NCI-H1930 (cell line): ENCODE measurements around the gene PKD1L1.
"Not testable (repeated sequence)": the region's sequence is repeated elsewhere in the genome, so short reads cannot be mapped to it uniquely, and the experiment has no call there.

Source experiments
- DNase-seq, 2 experiments: peaks; one replicate each; lab custom pipeline; 2025; lab: John Stamatoyannopoulos, UW

The PKD1L1 gene

DNA sequence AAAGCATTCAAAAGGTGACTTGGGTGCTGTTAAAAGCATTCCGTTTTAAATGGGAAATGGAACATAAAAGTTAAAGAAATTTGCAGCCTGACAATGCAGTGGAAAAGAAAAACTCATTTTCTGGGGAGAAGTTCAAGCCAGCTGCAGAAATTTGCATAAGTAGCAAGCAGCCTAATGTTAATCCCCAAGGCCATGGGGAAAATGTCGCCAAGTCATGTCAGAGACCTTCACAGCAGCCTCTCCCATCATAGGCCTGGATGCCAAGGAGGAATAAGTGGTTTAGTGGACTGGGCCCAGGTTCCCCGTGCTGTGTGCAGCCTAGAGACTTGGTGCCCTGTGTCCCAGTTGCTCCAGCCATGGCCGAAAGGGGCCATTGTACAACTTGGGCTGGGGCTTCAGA, 154.2 kb downstream of the PKD1L1 start:
- no peak for DNase-seq

GRCh38 chr7:47793186-47793585, 155.1 kb downstream of the PKD1L1 start:
- DNase-seq = not testable (repeated sequence)

GRCh38 chr7:47792521-47793121, 155.6 kb downstream of the PKD1L1 start:
- no peak for DNase-seq

DNA sequence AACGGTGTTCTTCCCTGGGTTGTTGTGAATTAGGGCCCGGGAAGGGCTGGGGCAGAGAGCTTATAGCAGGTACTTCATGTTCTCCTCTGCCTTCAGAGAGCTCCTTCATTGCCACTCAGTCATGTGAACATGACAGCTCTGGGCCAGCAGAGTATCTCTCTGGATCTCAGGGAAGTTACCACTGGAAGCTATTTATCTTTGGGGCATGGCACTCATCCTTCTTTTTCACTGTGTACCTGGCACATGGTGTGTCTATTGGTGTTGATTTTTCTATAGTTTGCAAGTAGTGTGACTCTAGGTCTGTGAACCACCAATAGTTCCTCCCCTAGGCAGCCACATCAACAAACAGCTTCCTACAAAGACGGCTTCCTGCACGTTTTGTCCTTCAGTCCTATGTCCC, 156.6 kb downstream of the PKD1L1 start:
- DNase-seq = no peak

DNA sequence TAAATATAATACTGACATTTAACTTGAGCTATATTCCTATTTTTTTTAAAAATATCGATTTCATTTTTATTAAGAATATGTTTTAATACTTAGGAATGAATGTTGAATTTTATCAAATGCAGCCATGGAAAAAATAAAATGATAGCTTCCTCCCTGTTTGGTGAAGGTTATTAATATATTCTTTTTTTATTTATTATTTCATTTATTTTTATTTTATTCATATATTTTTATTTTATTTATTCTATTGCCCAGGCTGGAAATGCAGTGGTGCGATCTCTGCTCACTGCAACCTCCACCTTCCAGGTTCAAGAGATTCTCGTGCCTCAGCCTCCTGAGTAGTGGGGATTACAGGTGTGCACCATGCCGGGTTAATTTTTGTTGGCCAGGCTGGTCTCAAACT, 160.2 kb downstream of the PKD1L1 start:
- no peak for DNase-seq

- DNase-seq = no peak
Measured at GRCh38 chr7:47787249-47788069, 160.8 kb downstream of the PKD1L1 start.

- DNase-seq = no peak
Measured at GRCh38 chr7:47786557-47787248, 161.6 kb downstream of the PKD1L1 start.

- DNase-seq = no peak
Measured at GRCh38 chr7:47785923-47786556, 162.2 kb downstream of the PKD1L1 start.

DNA sequence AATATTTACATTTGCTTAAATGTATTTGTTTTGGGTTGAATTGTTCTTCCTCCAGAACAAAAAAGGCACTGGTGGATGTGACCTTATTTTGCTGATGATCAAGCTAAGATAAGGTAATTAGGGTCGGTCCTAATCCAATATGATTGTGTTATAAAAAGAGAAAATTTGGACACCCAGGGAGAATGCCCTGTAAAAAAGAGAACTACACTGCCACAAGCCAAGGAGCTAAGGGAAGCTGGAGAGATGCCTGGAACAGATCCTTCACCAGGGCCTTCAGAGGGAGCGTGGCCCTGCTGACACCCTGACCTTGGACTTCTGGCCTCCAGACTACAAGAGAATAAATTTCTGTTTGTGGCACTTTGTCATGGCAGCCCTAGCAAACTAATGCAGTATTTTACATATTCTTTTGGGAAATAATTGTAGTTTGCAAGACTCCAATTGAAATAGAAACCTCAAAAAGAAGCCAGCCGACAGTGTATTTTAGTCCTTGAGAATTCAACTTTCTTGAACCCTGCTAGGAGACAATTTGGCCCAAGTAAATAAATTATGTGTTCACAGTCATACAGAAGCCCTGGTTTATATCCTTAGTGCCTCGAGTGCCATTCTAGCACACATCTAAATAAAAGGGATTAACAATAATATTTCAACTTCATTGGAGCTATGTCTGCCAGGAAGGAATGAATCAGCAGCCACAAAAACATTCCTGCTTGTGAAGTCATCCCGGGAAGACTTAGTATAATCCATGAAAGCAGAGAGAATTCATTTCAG, 164.6 kb downstream of the PKD1L1 start:
- DNase-seq = no peak

DNA sequence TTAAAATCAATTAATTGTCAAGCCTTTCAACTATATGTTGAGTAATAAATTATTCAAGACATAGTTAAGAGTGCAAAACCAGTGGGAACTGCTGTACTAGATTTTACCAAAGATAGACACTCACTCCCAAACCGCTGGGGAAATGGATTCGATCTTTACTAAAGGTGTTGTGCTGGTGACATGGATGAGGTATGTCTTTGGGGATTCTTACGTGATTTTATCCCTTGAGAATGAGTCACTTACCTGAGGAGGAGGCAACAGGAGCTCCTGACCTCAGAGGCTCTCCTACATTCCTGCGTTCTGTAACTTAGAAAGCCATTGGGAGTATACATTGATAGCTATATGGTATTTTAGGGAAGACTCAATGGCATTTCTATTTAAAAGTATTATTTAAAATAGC, 165.5 kb downstream of the PKD1L1 start:
- DNase-seq = no peak

GRCh38 chr7:47782022-47782421, 166.2 kb downstream of the PKD1L1 start:
- no peak for DNase-seq

DNA sequence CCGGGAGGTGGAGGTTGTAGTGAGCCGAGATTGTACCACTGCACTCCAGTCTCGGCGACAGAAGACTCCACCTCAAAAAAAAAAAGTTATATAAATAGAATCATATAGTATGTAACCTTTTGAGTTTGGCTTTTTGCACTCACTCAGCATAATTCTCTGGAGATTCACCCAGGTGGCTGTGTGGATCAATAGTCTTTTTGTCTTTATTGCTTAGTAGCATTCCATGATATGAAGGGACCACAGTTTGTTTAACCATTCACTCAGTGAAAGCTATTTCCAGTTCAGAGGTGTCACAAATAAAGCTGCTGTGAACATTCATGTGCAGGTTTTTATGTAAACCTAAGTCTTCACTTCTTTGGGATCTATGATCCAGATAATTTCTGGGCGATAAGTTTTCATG, 167.7 kb downstream of the PKD1L1 start:
- no peak for DNase-seq

DNA sequence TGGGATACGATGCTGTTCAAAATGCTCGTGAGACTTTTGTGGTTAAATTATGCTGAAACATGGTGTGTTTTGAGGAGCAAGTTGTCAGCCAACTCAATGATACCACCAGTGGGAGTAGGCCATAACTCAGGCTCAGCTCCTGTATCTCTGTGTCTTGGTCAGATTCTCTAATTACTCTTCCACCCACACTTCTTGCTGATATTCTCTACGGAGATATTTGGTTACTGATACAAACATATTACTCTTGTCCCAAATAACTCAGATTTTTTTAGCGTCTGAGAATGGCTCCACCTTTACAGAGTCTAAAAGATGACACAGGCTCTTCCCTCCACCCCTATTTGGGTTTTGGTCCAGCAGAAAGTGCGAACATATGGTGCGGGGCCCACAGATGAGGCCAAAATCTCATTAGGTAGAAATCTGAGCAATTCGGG, 168.9 kb downstream of the PKD1L1 start:
- no peak for DNase-seq

DNA sequence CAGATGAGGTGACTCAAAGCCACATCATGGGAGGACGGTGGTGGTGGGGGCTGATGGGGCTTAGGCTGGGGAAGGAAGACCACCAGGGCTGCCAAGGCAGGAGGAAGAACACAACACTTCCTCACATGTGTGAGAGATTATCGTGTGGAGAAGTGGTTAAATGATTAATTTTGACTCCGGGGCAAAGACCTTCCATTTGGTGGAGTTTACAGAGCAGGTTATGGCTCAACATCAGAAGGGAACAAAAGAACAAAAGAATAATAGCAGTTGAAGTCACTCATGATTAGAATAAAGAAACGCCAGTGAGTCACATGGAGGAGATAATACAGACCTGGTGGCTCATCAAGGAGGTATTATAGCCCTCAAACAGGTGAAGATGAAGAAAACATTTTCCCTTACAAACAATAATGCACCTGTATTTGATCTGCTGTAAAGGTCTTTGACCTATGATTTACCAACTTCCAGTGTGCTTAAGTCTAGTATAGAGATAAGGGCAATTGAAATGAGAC, 170.1 kb downstream of the PKD1L1 start:
- no peak for DNase-seq

DNA sequence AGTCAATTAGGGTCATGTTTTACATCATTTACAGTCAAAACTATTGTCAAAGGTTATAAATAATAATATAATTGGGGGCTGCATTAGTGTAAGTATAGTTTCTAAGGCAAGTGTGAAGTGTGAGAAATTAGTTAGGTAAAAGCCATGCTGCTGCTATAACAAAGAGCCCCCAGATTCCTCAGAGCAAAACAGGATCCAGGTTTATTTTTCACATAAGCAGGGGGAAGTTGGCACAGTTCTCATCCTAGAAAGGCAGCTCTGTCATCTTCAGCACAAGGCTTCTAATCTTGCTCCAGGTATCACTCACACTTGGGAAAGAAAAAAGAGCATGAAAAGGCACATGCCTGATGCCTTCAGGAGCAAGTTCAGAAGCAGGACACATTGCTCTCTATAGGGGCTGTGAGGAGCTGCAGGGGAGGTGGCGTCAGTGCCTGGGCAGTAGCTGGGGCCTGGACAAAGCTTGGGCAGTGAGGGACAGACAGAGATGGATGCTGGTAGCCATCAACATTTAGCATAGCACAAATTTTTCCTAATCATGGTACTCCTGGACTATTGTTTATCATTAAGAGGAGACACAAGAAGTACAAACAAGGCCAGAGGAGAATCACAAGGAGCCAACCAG, 170.6 kb downstream of the PKD1L1 start:
- no peak for DNase-seq

- no peak for DNase-seq
Measured at GRCh38 chr7:47776335-47776734, 171.9 kb downstream of the PKD1L1 start.

DNA sequence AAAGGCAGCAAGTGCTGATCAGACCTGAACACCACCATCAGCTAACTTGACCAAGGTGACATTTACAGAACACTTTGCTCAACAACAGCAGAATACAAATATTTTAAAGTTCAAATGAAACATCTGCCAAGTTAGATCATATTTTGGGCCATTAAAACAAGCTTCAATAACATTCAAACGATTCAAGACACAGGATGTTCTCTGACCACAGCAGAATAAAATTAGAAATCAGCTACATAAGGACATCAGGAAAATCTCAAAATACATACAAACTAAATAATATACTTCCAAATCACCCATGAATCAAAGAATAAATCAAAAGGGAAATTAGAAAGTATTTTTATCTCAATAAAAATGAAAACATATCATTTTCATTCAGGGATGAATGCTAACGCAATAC, 173.0 kb downstream of the PKD1L1 start:
- no peak for DNase-seq

DNA sequence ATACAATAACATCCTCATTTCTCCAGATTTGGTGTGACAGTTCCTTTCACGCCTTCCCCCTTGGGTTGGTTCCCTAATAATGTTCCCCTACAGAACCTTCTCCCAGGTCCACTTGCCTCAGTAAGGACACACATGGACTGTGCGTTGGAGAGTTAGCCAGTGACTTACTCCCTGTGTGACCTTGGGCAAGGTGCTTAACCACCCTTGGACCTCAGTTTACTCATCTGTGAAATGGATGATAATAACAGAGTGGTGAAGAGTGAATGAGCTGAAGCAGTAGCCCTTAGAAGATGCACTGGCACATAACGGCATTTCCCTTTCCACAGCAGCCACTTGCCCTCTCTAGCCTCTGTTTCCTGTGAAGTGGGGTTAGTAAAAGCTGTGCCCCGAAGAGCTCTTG, 175.8 kb downstream of the PKD1L1 start:
- DNase-seq = no peak

- no peak for DNase-seq
Measured at GRCh38 chr7:47771990-47772360, 176.3 kb downstream of the PKD1L1 start.

DNA sequence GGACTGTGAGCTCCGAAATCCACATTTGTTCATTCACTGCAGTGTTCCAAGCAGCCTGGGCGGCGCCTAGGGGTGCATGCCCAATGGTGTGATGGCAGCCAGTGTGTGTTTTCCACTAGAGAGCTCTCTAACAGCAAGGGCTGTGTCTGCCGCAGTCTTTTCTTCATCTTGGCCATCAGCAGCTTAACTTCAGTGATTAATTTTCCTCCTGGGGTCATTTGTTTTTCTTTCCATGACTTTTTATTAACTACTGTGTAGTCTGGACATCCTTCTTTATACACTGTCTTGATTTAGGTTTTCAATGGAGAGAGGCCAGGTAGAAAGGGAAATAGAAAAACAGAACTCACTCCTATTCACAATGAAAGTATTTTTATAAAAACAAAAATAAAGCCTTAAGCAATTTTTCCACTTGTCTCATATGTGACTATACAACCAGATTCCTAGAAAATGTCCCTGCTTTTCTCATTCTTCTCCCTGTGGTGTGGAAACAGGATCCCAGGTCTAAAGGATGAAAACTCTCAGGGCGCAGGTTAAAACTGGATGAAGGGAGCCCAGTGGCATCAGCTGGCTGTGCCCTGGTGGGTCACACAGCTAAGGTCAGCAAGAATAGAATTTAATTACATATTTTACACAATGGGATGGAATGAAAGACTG, 176.8 kb downstream of the PKD1L1 start:
- DNase-seq = no peak

GRCh38 chr7:47766126-47766525, 182.1 kb downstream of the PKD1L1 start:
- no peak for DNase-seq
